HepG2 (cell line): ENCODE results near the gene FALEC. TPM values are rescaled to one million over a fixed set of nuclear protein-coding genes. Genes with fewer than 3 reads are reported as not detected.

Source experiments
- CENPT ChIP-seq: sonication (generic); formaldehyde crosslinking; IDR thresholded peaks from 2 replicates; pipeline ENCODE4 v1.8.0; 2022; ENCODE audit warnings: low read depth, mild to moderate bottlenecking, moderate library complexity, missing genetic modification reagents
- CTCF ChIP-seq: sonication (generic); formaldehyde crosslinking; IDR thresholded peaks from 2 replicates; pipeline ENCODE4 v1.5.0; 2020; ENCODE audit warnings: mild to moderate bottlenecking, missing genetic modification reagents, moderate library complexity
- FOXO1 ChIP-seq: sonication (generic); formaldehyde crosslinking; IDR thresholded peaks from 2 replicates; pipeline ENCODE4 v1.4.0; 2020; ENCODE audit warnings: missing genetic modification reagents
- FOXP1 ChIP-seq, 2 experiments: fragments of 450-650 bp in 1 of 2; IDR thresholded peaks; 2 replicates each; pipeline ENCODE4 v1.6.1; 2017 to 2018; ENCODE audit warnings: antibody characterized with exemption in 1 of 2
- JUNB ChIP-seq: sonication (generic); formaldehyde crosslinking; IDR thresholded peaks from 2 replicates; pipeline ENCODE4 v1.8.0; 2022; ENCODE audit warnings: missing genetic modification reagents, mild to moderate bottlenecking, borderline replicate concordance
- KDM2A ChIP-seq: sonication (generic); formaldehyde crosslinking; IDR thresholded peaks from 2 replicates; pipeline ENCODE4 v1.4.0; 2020; ENCODE audit warnings: low read depth, missing genetic modification reagents, borderline replicate concordance
- KDM6A ChIP-seq: IDR thresholded peaks from 2 replicates; pipeline ENCODE4 v1.6.1; 2016; ENCODE audit warnings: low read depth
- MXD1 ChIP-seq: sonication (generic); formaldehyde crosslinking; IDR thresholded peaks from 2 replicates; pipeline ENCODE4 v1.4.0; 2020; ENCODE audit warnings: mild to moderate bottlenecking, missing genetic modification reagents
- NFE2L1 ChIP-seq: sonication (generic); formaldehyde crosslinking; IDR thresholded peaks from 2 replicates; pipeline ENCODE4 v1.4.0; 2020; ENCODE audit warnings: missing genetic modification reagents, mild to moderate bottlenecking, borderline replicate concordance
- REPIN1 ChIP-seq: sonication (generic); formaldehyde crosslinking; IDR thresholded peaks from 2 replicates; pipeline ENCODE4 v1.8.0; 2022; ENCODE audit warnings: missing genetic modification reagents, low read depth, mild to moderate bottlenecking, borderline replicate concordance
- SALL1 ChIP-seq: sonication (generic); formaldehyde crosslinking; IDR thresholded peaks from 2 replicates; pipeline ENCODE4 v1.8.0; 2022; ENCODE audit warnings: mild to moderate bottlenecking, missing genetic modification reagents
- SOX13 ChIP-seq, 3 experiments: fragments of 450-650 bp in 1 of 3; sonication (generic) in 1 of 3; formaldehyde crosslinking in 1 of 3; IDR thresholded peaks in 2 of 3; conservative IDR thresholded peaks in 1 of 3; 2 replicates each; pipeline versions ENCODE4 v1.5.0 to v1.6.1; 2016 to 2020; ENCODE audit warnings: antibody characterized with exemption in 1 of 3, mild to moderate bottlenecking in 1 of 3, missing compliant biosample characterization in 1 of 3, missing genetic modification reagents in 1 of 3, moderate library complexity in 1 of 3
- SOX5 ChIP-seq: IDR thresholded peaks from 2 replicates; pipeline ENCODE4 v1.6.1; 2016; ENCODE audit warnings: borderline replicate concordance
- SRSF9 ChIP-seq: fragments of 200-400 bp; formaldehyde crosslinking; IDR thresholded peaks from 2 replicates; pipeline ENCODE4 v1.6.1; 2018; ENCODE audit warnings: borderline replicate concordance, mild to moderate bottlenecking, low read depth, low read length; ENCODE audit not compliant: insufficient read depth, poor library complexity, severe bottlenecking
- TFDP1 ChIP-seq: IDR thresholded peaks from 2 replicates; pipeline ENCODE4 v1.6.1; 2016; ENCODE audit warnings: missing compliant biosample characterization, missing genetic modification reagents, borderline replicate concordance
- ZBTB3 ChIP-seq: sonication (generic); formaldehyde crosslinking; IDR thresholded peaks from 2 replicates; pipeline ENCODE4 v1.4.0; 2020; ENCODE audit warnings: low read depth, mild to moderate bottlenecking, moderate library complexity, missing genetic modification reagents, borderline replicate concordance
- ZIK1 ChIP-seq: sonication (generic); formaldehyde crosslinking; IDR thresholded peaks from 2 replicates; pipeline ENCODE4 v1.5.0; 2020; ENCODE audit warnings: mild to moderate bottlenecking, low read depth, missing genetic modification reagents, borderline replicate concordance
- ZNF136 ChIP-seq: sonication (generic); formaldehyde crosslinking; IDR thresholded peaks from 2 replicates; pipeline ENCODE4 v1.8.1; 2022; ENCODE audit warnings: low read depth, mild to moderate bottlenecking, moderate library complexity, missing genetic modification reagents
- ZNF329 ChIP-seq: sonication (generic); formaldehyde crosslinking; IDR thresholded peaks from 2 replicates; pipeline ENCODE4 v1.9.0; 2021; ENCODE audit warnings: low read depth, mild to moderate bottlenecking, missing genetic modification reagents
- ZNF362 ChIP-seq: sonication (generic); formaldehyde crosslinking; IDR thresholded peaks from 2 replicates; pipeline ENCODE4 v1.4.0; 2020; ENCODE audit warnings: missing genetic modification reagents, mild to moderate bottlenecking, borderline replicate concordance
- ZNF543 ChIP-seq: sonication (generic); formaldehyde crosslinking; IDR thresholded peaks from 2 replicates; pipeline ENCODE4 v1.4.0; 2020; ENCODE audit warnings: mild to moderate bottlenecking, missing genetic modification reagents
- ZNF703 ChIP-seq: sonication (generic); formaldehyde crosslinking; IDR thresholded peaks from 2 replicates; pipeline ENCODE4 v1.5.1; 2020; ENCODE audit warnings: missing genetic modification reagents, mild to moderate bottlenecking, moderate library complexity, borderline replicate concordance
- ZNF816 ChIP-seq: sonication (generic); formaldehyde crosslinking; IDR thresholded peaks from 2 replicates; pipeline ENCODE4 v1.8.0; 2022; ENCODE audit warnings: missing genetic modification reagents, mild to moderate bottlenecking, borderline replicate concordance
- polyA plus RNA-seq, 8 experiments: library from polyadenylated mRNA; depleted of rRNA in 3 of 8; stranded (reverse) in 7 of 8; unstranded in 1 of 8; fragments of >200 nt; fragmentation: Illumina TruSeq in 4 of 8; extraction: Trizol in 4 of 8; gene quantifications; 2 replicates each; pipeline versions ENCODE4 v1.2.1 to v1.2.3, GENCODE V29; 2011 to 2016; ENCODE audit warnings: low read depth in 4 of 8, missing spikeins in 1 of 8, mixed read lengths in 1 of 8; ENCODE audit not compliant: insufficient read depth in 1 of 8
- total RNA-seq, 5 experiments: library from RNA; depleted of rRNA; stranded (reverse); fragments of >200 nt; fragmentation: Illumina TruSeq; extraction: Trizol; gene quantifications; 2 replicates each; pipeline ENCODE4 v1.2.3, GENCODE V29; 2016; ENCODE audit warnings: low read depth in 1 of 5

The FALEC gene
- total and polyA plus RNA-seq, 2 of the 13 experiments (the other 11 are each of a cell fraction or from before 2014, with no cell fraction given) = 0.33 to 0.71 TPM

- TF ChIP-seq ZNF703 (0 out of 2 replicates have a peak, but pooled peaks have one; percentile 48), KDM6A (no peak), KDM2A (peak; percentile 8; the same call in 1 of the 2 replicates), JUNB (CRISPR knock-in tag) (no peak), CENPT (CRISPR knock-in tag) (no peak), ZNF329 (CRISPR knock-in tag) (0 out of 2 replicates have a peak, but pooled peaks have one; percentile 44), FOXO1 (CRISPR knock-in tag) (no peak), NFE2L1 (CRISPR knock-in tag) (no peak), ZNF543 (CRISPR knock-in tag) (no peak), FOXP1 (IDR thresholded peaks at IDR 0.05) (no peak), FOXP1 (CRISPR knock-in tag; IDR thresholded peaks at IDR 0.05) (no peak), ZNF362 (CRISPR knock-in tag) (peak; percentile 81; the same call in 1 of the 2 replicates), CTCF (CRISPR knock-in tag) (no peak), SOX13 (IDR thresholded peaks at IDR 0.05) (no peak), SOX13 (CRISPR knock-in tag; conservative IDR thresholded peaks at IDR 0.05 in 1 of 2, IDR thresholded peaks at IDR 0.05 in 1 of 2) (no peak), SRSF9 (no peak), TFDP1 (CRISPR knock-in tag) (no peak), ZNF816 (CRISPR knock-in tag) (0 out of 2 replicates have a peak, but pooled peaks have one; percentile 1), MXD1 (CRISPR knock-in tag) (no peak), ZIK1 (CRISPR knock-in tag) (no peak), SOX5 (CRISPR knock-in tag) (no peak), REPIN1 (CRISPR knock-in tag) (no peak), ZNF136 (no peak), SALL1 (peak; percentile 12; the same call in 1 of the 2 replicates), ZBTB3 (CRISPR knock-in tag) (0 out of 2 replicates have a peak, but pooled peaks have one; percentile 9)
These were observed 632 bp upstream of the FALEC start (continued) for GRCh38 chr1:150514913-150515327.
